H9 (cell line): Measurements from ENCODE around the gene DCHS2. TPM values are rescaled to one million over a fixed set of nuclear protein-coding genes. Genes with fewer than 3 reads are reported as not detected.

Source experiments
- DNase-seq: peaks from one replicate; pipeline ENCODE4 v3.0.0-alpha.2; 2017
- H2AFZ ChIP-seq: one replicate; pipeline ENCODE4 v1.6.1; 2013; ENCODE audit warnings: mild to moderate bottlenecking, low read length, control low read depth, moderate library complexity
- H2AK5ac ChIP-seq: 2 replicates; pipeline ENCODE4 v1.6.1; 2013; ENCODE audit warnings: low read length, control low read depth, mixed read lengths; ENCODE audit not compliant: insufficient read length
- H2BK120ac ChIP-seq: one replicate; pipeline ENCODE4 v1.6.1; 2013; ENCODE audit warnings: low read depth, mild to moderate bottlenecking, low read length, control low read depth, inconsistent platforms; ENCODE audit not compliant: poor library complexity, severe bottlenecking
- H2BK12ac ChIP-seq: 2 replicates; pipeline ENCODE4 v1.6.1; 2013; ENCODE audit warnings: low read length, control low read depth, mixed read lengths, low read depth; ENCODE audit not compliant: insufficient read length
- H2BK15ac ChIP-seq: 2 replicates; pipeline ENCODE4 v1.6.1; 2013; ENCODE audit warnings: low read depth, low read length, control low read depth
- H2BK20ac ChIP-seq: one replicate; pipeline ENCODE4 v1.6.1; 2013; ENCODE audit warnings: low read depth, mild to moderate bottlenecking, low read length, control low read depth, inconsistent platforms; ENCODE audit not compliant: poor library complexity, severe bottlenecking
- H2BK5ac ChIP-seq: 2 replicates; pipeline ENCODE4 v1.6.1; 2013; ENCODE audit warnings: low read length, control low read depth, mixed read lengths; ENCODE audit not compliant: insufficient read length
- H3K14ac ChIP-seq: 2 replicates; pipeline ENCODE4 v1.6.1; 2013; ENCODE audit warnings: low read length, control low read depth; ENCODE audit not compliant: insufficient read depth
- H3K18ac ChIP-seq: 2 replicates; pipeline ENCODE4 v1.6.1; 2013; ENCODE audit warnings: low read depth, mild to moderate bottlenecking, mixed read lengths, low read length, control low read depth; ENCODE audit not compliant: insufficient read length
- H3K23ac ChIP-seq: 2 replicates; pipeline ENCODE4 v1.6.1; 2013; ENCODE audit warnings: low read length, control low read depth, mixed read lengths, low read depth; ENCODE audit not compliant: insufficient read length
- H3K23me2 ChIP-seq: 2 replicates; pipeline ENCODE4 v1.6.1; 2013; ENCODE audit warnings: low read depth, mild to moderate bottlenecking, mixed read lengths, low read length, control low read depth; ENCODE audit not compliant: insufficient read length, poor library complexity, severe bottlenecking
- H3K27ac ChIP-seq: 2 replicates; pipeline ENCODE4 v1.5.1; 2013; ENCODE audit warnings: low read length, control low read depth, mixed read lengths, low read depth; ENCODE audit not compliant: insufficient read length
- H3K27me3 ChIP-seq: 2 replicates; pipeline ENCODE4 v1.6.1; 2013; ENCODE audit warnings: low read length, control low read depth, inconsistent platforms; ENCODE audit not compliant: insufficient read depth
- H3K4ac ChIP-seq: 2 replicates; pipeline ENCODE4 v1.6.1; 2013; ENCODE audit warnings: low read depth, mild to moderate bottlenecking, control low read depth, inconsistent platforms, low read length, moderate library complexity
- H3K4me1 ChIP-seq: 2 replicates; pipeline ENCODE4 v1.6.1; 2013; ENCODE audit warnings: low read length, control low read depth, inconsistent platforms; ENCODE audit not compliant: insufficient read depth
- H3K4me2 ChIP-seq: 2 replicates; pipeline ENCODE4 v1.6.1; 2013; ENCODE audit warnings: low read length, control low read depth, mixed read lengths; ENCODE audit not compliant: insufficient read length, insufficient read depth
- H3K56ac ChIP-seq: 2 replicates; pipeline ENCODE4 v1.6.1; 2013; ENCODE audit warnings: low read depth, mild to moderate bottlenecking, mixed read lengths, low read length, control low read depth; ENCODE audit not compliant: insufficient read length
- H3K79me1 ChIP-seq: 2 replicates; pipeline ENCODE4 v1.6.1; 2013; ENCODE audit warnings: low read depth, mild to moderate bottlenecking, moderate library complexity, low read length, control low read depth, inconsistent platforms; ENCODE audit not compliant: insufficient read depth, poor library complexity, severe bottlenecking
- H3K79me2 ChIP-seq: 2 replicates; pipeline ENCODE4 v1.6.1; 2013; ENCODE audit warnings: low read length, control low read depth, inconsistent platforms; ENCODE audit not compliant: insufficient read depth
- H3K9ac ChIP-seq: 2 replicates; pipeline ENCODE4 v1.6.1; 2013; ENCODE audit warnings: low read length, control low read depth, mixed read lengths; ENCODE audit not compliant: insufficient read length; ENCODE audit errors: extremely low read depth
- H3K9me3 ChIP-seq: one replicate; pipeline ENCODE4 v1.6.1; 2013; ENCODE audit warnings: low read depth, low read length, inconsistent platforms; ENCODE audit not compliant: control insufficient read depth
- H3T11ph ChIP-seq: one replicate; pipeline ENCODE4 v1.6.1; 2013; ENCODE audit warnings: mild to moderate bottlenecking, low read length, control low read depth, inconsistent platforms
- H4K20me1 ChIP-seq: one replicate; pipeline ENCODE4 v1.6.1; 2013; ENCODE audit not compliant: control insufficient read depth, insufficient read length, insufficient read depth
- H4K5ac ChIP-seq: 2 replicates; pipeline ENCODE4 v1.6.1; 2013; ENCODE audit warnings: low read depth, mild to moderate bottlenecking, mixed read lengths, low read length, control low read depth; ENCODE audit not compliant: insufficient read length
- H4K8ac ChIP-seq: replicated peaks from 2 replicates; pipeline ENCODE4 v1.6.1; 2013; ENCODE audit warnings: low read length, control low read depth, mixed read lengths, low read depth; ENCODE audit not compliant: insufficient read length
- H4K91ac ChIP-seq: 2 replicates; pipeline ENCODE4 v1.6.1; 2013; ENCODE audit warnings: low read depth, mild to moderate bottlenecking, moderate library complexity, mixed read lengths, low read length, control low read depth; ENCODE audit not compliant: insufficient read length
- H3K27ac Mint-ChIP-seq, 3 experiments: 2 replicates in 2 of 3; 3 replicates in 1 of 3; pipeline ENCODE4 v1.8.0; 2020 to 2021; ENCODE audit warnings: mixed read lengths in 3 of 3, mild to moderate bottlenecking in 1 of 3, moderate library complexity in 1 of 3
- H3K27me3 Mint-ChIP-seq: 2 replicates; pipeline ENCODE4 v1.8.0; 2021; ENCODE audit warnings: low read depth, mild to moderate bottlenecking, moderate library complexity, mixed read lengths
- H3K36me3 Mint-ChIP-seq, 3 experiments: 2 replicates in 2 of 3; 3 replicates in 1 of 3; pipeline ENCODE4 v1.8.0; 2020 to 2021; ENCODE audit warnings: low read depth in 3 of 3, mixed read lengths in 3 of 3; ENCODE audit not compliant: insufficient read depth in 1 of 3
- H3K4me1 Mint-ChIP-seq, 2 experiments: 2 replicates each; pipeline ENCODE4 v1.8.0; 2020; ENCODE audit warnings: mixed read lengths in 2 of 2
- H3K4me3 Mint-ChIP-seq, 2 experiments: 2 replicates in 1 of 2; 3 replicates in 1 of 2; pipeline ENCODE4 v1.8.0; 2020 to 2021; ENCODE audit warnings: mild to moderate bottlenecking in 2 of 2, mixed read lengths in 2 of 2, moderate library complexity in 1 of 2
- H3K9me3 Mint-ChIP-seq, 2 experiments: 2 replicates in 1 of 2; 3 replicates in 1 of 2; pipeline ENCODE4 v1.8.0; 2020; ENCODE audit warnings: mild to moderate bottlenecking in 2 of 2, mixed read lengths in 2 of 2, moderate library complexity in 1 of 2
- CTCF ChIP-seq: fragments of 200-600 bp; sonication (generic); conservative IDR thresholded peaks from 3 replicates; pipeline ENCODE4 v1.8.0; 2021; ENCODE audit warnings: antibody characterized with exemption, mild to moderate bottlenecking
- WGBS: extraction: QIAGEN DNeasy Blood & Tissue Kit; methylation state at CpG from one replicate; pipeline ENCODE4 v1.1.7; 2013; ENCODE audit warnings: missing lambda C conversion rate, low lambda C conversion rate, mixed read lengths; ENCODE audit not compliant: insufficient read length; ENCODE audit errors: extremely low coverage; 5-methylcytosine and 5-hydroxymethylcytosine counted together
- total RNA-seq: library from RNA; stranded (reverse); gene quantifications from 2 replicates; pipeline ENCODE4 v1.2.1, GENCODE V29; 2021

DCHS2 gene
- total RNA-seq, 1 experiment from 2014 or later = 0.57 TPM

GRCh38 chr4:154332681-154333421 lies 158.7 kb downstream of the DCHS2 start:
- H3K79me2 ChIP-seq = no peaks in the 10 kb centered on the region
- no peaks in the 10 kb centered on the region for H3K79me1 ChIP-seq
- H3K56ac ChIP-seq = no peak overlapping the region
- H3K23ac ChIP-seq = no peak overlapping the region
- no peak overlapping the region for H3K27ac Mint-ChIP-seq
- no peaks in the 10 kb centered on the region for H3K36me3 Mint-ChIP-seq
- no peak overlapping the region; the same call in 1 of the 2 replicates for H3K14ac ChIP-seq
- H3K9ac ChIP-seq = no peak overlapping the region
- no peaks in the 10 kb centered on the region; the same call in 1 of the 2 replicates for H3K27me3 Mint-ChIP-seq
- no peak for TF ChIP-seq CTCF
- H2BK20ac ChIP-seq = no peak overlapping the region
- no peak overlapping the region for H2AK5ac ChIP-seq
- no peaks in the 10 kb centered on the region for H3K9me3 ChIP-seq
- no peak overlapping the region for H2BK5ac ChIP-seq
- no peak overlapping the region for H3K27ac ChIP-seq
- no peak overlapping the region for H2BK15ac ChIP-seq
- no peak overlapping the region for H3K4ac ChIP-seq
- no peaks in the 10 kb centered on the region for H3K27me3 ChIP-seq
- H4K8ac ChIP-seq = no peak overlapping the region
- H2AFZ ChIP-seq = no peak overlapping the region
- H4K5ac ChIP-seq = no peak overlapping the region
- no peak overlapping the region for H3T11ph ChIP-seq
- no peak overlapping the region for H2BK120ac ChIP-seq
- no peaks in the 10 kb centered on the region for H3K9me3 Mint-ChIP-seq
- H3K4me1 ChIP-seq = no peaks in the 10 kb centered on the region; the same call in 1 of the 2 replicates
- peak overlapping the region; percentile 52 for H3K4me2 ChIP-seq
- no CpG with 5 or more reads among the region's 48 CpGs for WGBS
- H3K4me3 Mint-ChIP-seq = peak overlapping the region in 1 of 2 experiments; percentile 77; a peak in 3 of 5 replicates
- H3K23me2 ChIP-seq = peaks cover 8% of the 10 kb centered on the region
- 0 out of 4 replicates have a peak, but pooled peaks cover 0 to 2% of the 10 kb centered on the region in 2 experiments for H3K4me1 Mint-ChIP-seq
- H2BK12ac ChIP-seq = no peak overlapping the region
- peak; percentile 88 for DNase-seq
- H4K20me1 ChIP-seq = no peaks in the 10 kb centered on the region
- H3K18ac ChIP-seq = no peak overlapping the region
- no peak overlapping the region for H4K91ac ChIP-seq
